VCaP (cell line): Measurements from ENCODE around the gene MFAP4.

Source experiments
- H3K27ac ChIP-seq: fragments of 450-650 bp; 2 replicates; pipeline ENCODE4 v1.5.1; 2017
- TF ChIP-seq, protein P1 (sequence below): fragments of 450-650 bp; conservative IDR thresholded peaks from 2 replicates; pipeline ENCODE4 v1.5.1; 2017; ENCODE audit warnings: mild to moderate bottlenecking, moderate library complexity

MFAP4 gene

DNA sequence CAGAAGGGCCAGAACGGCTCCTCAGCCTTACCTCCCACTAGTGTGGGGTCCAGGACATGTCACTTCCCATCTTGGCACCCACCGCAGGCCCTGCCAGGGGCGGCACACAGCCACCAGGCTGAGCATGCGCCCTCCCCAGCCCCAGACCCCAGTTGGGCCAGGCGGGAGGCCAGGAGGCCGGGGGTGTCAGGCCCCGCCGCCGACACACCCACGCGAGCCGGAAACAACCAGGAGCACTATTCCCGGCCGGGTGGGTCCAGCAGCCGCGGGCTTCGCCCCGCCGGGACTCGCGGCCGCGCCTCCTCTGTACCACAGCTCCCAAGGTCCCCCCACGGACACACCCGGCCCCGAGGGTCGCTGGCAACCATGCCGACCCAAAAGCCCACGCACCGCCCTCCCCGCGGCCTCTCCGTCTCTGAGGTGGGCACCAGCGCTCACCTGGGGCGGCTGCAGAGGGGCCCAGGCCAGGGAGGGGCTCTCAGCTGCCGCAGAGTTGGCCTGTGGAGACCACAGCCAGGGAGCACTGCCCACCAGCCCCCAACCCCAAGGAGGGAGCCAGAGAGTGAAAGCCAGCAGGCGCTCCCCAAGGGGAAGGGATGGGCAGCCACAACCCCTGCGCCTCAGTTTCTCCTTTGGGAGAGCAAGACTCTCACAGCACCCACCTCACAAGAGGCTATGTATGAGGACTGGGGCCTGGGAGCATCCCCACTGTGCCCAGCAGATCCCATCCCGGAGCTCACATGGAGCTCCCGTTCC lies 42.5 kb downstream of the MFAP4 start:
- H3K27ac ChIP-seq, result no peak overlapping the region
- TF ChIP-seq, protein P1, sequence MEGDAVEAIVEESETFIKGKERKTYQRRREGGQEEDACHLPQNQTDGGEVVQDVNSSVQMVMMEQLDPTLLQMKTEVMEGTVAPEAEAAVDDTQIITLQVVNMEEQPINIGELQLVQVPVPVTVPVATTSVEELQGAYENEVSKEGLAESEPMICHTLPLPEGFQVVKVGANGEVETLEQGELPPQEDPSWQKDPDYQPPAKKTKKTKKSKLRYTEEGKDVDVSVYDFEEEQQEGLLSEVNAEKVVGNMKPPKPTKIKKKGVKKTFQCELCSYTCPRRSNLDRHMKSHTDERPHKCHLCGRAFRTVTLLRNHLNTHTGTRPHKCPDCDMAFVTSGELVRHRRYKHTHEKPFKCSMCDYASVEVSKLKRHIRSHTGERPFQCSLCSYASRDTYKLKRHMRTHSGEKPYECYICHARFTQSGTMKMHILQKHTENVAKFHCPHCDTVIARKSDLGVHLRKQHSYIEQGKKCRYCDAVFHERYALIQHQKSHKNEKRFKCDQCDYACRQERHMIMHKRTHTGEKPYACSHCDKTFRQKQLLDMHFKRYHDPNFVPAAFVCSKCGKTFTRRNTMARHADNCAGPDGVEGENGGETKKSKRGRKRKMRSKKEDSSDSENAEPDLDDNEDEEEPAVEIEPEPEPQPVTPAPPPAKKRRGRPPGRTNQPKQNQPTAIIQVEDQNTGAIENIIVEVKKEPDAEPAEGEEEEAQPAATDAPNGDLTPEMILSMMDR, result no peak

DNA sequence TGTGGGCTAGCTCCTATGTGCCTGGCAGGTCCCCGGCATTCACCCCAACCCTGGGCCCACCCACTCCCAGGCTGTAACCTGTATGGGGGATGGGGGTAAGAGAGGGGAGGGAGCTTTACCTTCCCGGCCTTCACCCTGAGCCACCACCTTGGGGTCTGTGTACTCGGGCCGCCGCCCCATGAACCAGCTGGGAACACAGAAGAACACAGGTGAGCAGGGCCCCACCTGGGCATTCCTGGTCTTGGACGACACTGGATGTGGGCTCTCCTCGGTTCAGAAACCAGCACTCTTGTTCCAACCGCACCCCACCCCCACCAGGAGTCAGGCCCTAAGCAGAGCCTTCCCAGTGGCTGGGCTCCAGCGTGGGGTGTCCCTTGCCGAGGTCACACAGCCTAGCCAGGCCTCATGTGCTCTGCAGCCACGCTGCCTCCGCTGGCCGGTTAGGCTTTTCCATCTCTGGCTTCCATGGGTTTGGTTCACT lies 43.3 kb downstream of the MFAP4 start:
- TF ChIP-seq, protein P1, result no peak
- no peak overlapping the region for H3K27ac ChIP-seq

DNA sequence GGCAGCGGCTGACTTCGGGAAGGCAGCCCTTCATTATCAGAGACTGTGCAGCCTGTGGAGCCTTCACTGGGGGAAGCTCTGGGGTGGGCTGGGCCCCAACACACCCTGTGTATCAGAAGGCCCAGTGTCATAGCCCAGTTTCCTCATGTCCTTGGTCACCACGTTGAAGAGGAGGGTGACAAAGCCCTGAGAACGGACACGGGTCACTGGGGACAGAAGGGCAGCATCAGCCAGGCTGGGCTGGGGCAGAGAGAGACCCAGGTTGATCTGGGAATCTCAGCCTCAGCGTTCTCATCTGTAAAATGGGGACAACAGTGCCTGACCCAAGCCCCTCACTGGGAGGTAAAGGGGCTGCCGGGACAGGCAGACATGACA lies 43.7 kb downstream of the MFAP4 start:
- TF ChIP-seq, protein P1, result no peak
- H3K27ac ChIP-seq, result no peak overlapping the region

DNA sequence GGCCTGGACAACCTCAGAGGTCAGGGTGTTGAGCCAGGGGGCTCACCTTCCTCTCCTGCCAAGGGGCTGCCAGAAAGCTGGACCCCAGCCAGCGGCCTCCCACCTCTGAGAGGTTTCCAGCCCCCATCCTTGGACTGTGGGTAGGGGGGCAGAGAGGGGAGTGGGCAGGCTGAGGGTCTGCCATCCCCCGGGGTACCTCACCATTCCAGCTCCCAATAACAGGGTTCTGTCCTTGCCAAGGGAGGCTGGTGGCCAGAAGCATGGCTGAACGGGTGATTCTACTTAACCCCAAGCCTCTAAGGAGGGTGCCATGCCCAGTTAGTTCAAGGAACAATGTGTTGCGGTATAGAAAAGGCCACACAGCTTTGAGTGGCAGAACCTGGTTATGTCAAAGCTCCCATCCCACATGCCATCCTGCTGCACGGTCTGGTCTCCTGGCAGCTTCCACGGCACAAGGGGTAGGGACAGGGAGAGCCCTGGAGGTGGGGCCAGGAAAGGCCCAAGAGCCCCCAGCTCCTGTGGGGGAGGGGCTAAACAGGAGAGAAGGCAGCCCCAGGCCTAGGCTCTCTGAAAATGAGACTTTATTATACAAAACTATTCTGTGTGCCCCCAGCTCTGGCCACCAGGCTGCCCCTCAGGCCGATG lies 44.3 kb downstream of the MFAP4 start:
- TF ChIP-seq, protein P1, result no peak
- no peak overlapping the region for H3K27ac ChIP-seq

DNA sequence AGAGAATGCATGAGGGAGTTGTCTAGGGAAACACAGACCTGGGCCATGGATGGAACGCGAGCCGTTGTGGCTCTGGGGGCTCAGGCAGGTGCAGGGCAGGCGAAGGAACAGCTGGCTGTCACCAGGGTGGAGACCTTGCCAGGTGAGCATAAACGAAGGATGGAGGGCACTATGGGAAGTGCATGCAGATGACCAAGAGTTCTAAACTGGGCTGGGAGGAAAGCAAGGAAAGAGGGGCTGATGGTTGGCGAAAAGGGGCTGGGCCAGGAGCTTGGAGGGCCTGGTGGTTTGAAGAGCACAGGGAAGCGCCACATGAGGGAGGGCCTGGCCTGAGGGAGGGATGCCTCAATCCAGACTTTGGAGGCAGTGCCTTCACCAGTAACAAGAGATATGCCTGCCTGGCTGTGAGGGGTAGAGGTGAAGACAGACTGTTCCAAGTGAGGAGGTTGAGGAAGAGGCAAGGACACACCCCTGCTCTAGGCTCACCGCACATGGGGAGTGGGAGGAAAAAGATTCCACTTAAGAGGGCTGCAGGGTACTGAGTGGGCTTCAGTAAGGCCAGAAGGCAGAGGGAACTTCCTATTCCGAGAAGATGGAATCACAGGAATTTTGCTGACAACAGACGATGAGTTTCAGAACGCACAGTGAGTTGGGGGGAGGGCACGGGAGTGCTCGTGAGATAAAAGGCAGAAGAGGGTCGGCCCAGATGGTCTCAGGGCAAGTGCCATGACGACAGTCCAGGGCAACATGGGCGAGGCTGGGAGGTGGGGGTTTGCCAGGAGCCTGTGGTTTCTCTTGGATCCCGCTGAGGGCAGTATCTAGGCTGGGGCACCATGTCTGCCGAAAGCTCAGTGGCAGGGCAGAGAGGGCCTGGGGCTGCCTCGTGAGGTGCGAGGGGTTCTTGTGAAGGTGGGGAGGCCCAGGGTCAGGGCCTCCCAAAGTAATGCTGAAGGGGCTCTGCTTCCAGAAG lies 45.1 kb downstream of the MFAP4 start:
- TF ChIP-seq, protein P1, result no peak
- no peak overlapping the region for H3K27ac ChIP-seq

DNA sequence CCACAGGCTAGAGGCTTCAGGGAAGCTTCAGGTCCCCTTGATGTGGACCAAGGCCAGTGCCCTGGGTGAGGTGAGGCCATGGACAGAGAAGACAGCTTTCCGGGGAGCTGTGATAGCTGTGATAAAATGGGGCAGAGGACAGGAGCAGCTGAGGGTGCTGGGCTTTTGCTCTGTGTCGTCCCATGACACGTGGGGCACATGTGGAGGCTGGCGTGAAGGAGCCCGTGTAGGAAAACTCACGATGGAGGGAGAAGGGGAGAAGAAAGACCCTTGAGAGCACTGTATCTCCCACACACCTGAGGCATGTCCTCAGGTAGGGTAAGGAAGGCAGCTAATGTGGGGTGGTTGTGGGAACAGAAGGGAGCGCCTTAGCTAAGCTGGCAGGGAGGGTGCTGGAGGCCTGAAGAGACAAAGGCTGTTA lies 45.8 kb downstream of the MFAP4 start:
- TF ChIP-seq, protein P1, result no peak
- H3K27ac ChIP-seq, result no peak overlapping the region
